HepG2 (cell line): ENCODE results near the gene GDF7. TPM values are rescaled to one million over a fixed set of nuclear protein-coding genes. Genes with fewer than 3 reads are reported as not detected.

Experiments
- CAMTA2 ChIP-seq: sonication (generic); formaldehyde crosslinking; IDR thresholded peaks from 2 replicates; pipeline ENCODE4 v1.4.0; 2020; ENCODE audit warnings: mild to moderate bottlenecking, missing genetic modification reagents, borderline replicate concordance
- CBFB ChIP-seq: sonication (generic); formaldehyde crosslinking; IDR thresholded peaks from 2 replicates; pipeline ENCODE4 v1.4.0; 2020; ENCODE audit warnings: missing genetic modification reagents
- CEBPB ChIP-seq: IDR thresholded peaks from 2 replicates; pipeline ENCODE4 v1.6.1; 2011; ENCODE audit warnings: low read depth, low read length, improper control_type of control experiment, borderline replicate concordance
- MAFK ChIP-seq, 2 experiments: IDR thresholded peaks in 1 of 2; conservative IDR thresholded peaks in 1 of 2; 2 replicates each; pipeline ENCODE4 v1.6.1; 2011; ENCODE audit warnings: improper control_type of control experiment in 2 of 2, low read length in 2 of 2
- MIER2 ChIP-seq: IDR thresholded peaks from 2 replicates; pipeline ENCODE4 v1.6.1; 2016; ENCODE audit warnings: missing biosample characterization, missing genetic modification reagents
- NFKBIZ ChIP-seq: IDR thresholded peaks from 2 replicates; pipeline ENCODE4 v1.6.1; 2018; ENCODE audit warnings: missing genetic modification reagents, missing compliant biosample characterization
- NPAS2 ChIP-seq: sonication (generic); formaldehyde crosslinking; IDR thresholded peaks from 2 replicates; pipeline ENCODE4 v1.8.0; 2022; ENCODE audit warnings: mild to moderate bottlenecking, missing genetic modification reagents, borderline replicate concordance
- ONECUT2 ChIP-seq: sonication (generic); formaldehyde crosslinking; IDR thresholded peaks from 2 replicates; pipeline ENCODE4 v1.4.0; 2020; ENCODE audit warnings: missing genetic modification reagents
- PHB2 ChIP-seq: fragments of 450-650 bp; IDR thresholded peaks from 2 replicates; pipeline ENCODE4 v1.6.1; 2018; ENCODE audit not compliant: partially characterized antibody
- POLR2G ChIP-seq: fragments of 200-400 bp; formaldehyde crosslinking; IDR thresholded peaks from 2 replicates; pipeline ENCODE4 v1.6.1; 2018; ENCODE audit warnings: mild to moderate bottlenecking, low read depth, low read length, moderate library complexity
- SATB2 ChIP-seq: sonication (generic); formaldehyde crosslinking; IDR thresholded peaks from 2 replicates; pipeline ENCODE4 v1.5.0; 2020; ENCODE audit warnings: missing genetic modification reagents
- TBX3 ChIP-seq: fragments of 450-650 bp; IDR thresholded peaks from 2 replicates; pipeline ENCODE4 v1.6.1; 2017; ENCODE audit warnings: antibody characterized with exemption, mild to moderate bottlenecking, inconsistent platforms, borderline replicate concordance
- ZNF24 ChIP-seq: fragments of 450-650 bp; IDR thresholded peaks from 2 replicates; pipeline ENCODE4 v1.6.1; 2017; ENCODE audit warnings: antibody characterized with exemption, mild to moderate bottlenecking
- ZNF33B ChIP-seq: sonication (generic); formaldehyde crosslinking; IDR thresholded peaks from 2 replicates; pipeline ENCODE4 v1.5.1; 2020; ENCODE audit warnings: mild to moderate bottlenecking, missing genetic modification reagents
- ZNF614 ChIP-seq: IDR thresholded peaks from 2 replicates; pipeline ENCODE4 v1.6.1; 2018; ENCODE audit warnings: missing biosample characterization, missing genetic modification reagents, inconsistent platforms, borderline replicate concordance
- ZNF768 ChIP-seq: sonication (generic); formaldehyde crosslinking; IDR thresholded peaks from 2 replicates; pipeline ENCODE4 v1.4.0; 2020; ENCODE audit warnings: missing genetic modification reagents
- ZSCAN30 ChIP-seq: sonication (generic); formaldehyde crosslinking; IDR thresholded peaks from 2 replicates; pipeline ENCODE4 v1.5.0; 2020; ENCODE audit warnings: mild to moderate bottlenecking, missing genetic modification reagents
- polyA plus RNA-seq, 8 experiments: library from polyadenylated mRNA; depleted of rRNA in 3 of 8; stranded (reverse) in 7 of 8; unstranded in 1 of 8; fragments of >200 nt; fragmentation: Illumina TruSeq in 4 of 8; extraction: Trizol in 4 of 8; gene quantifications; 2 replicates each; pipeline versions ENCODE4 v1.2.1 to v1.2.3, GENCODE V29; 2011 to 2016; ENCODE audit warnings: low read depth in 4 of 8, missing spikeins in 1 of 8, mixed read lengths in 1 of 8; ENCODE audit not compliant: insufficient read depth in 1 of 8
- total RNA-seq, 5 experiments: library from RNA; depleted of rRNA; stranded (reverse); fragments of >200 nt; fragmentation: Illumina TruSeq; extraction: Trizol; gene quantifications; 2 replicates each; pipeline ENCODE4 v1.2.3, GENCODE V29; 2016; ENCODE audit warnings: low read depth in 1 of 5
- TF ChIP-seq, protein P1 (sequence below): sonication (generic); formaldehyde crosslinking; IDR thresholded peaks from 2 replicates; pipeline ENCODE4 v1.5.0; 2020; ENCODE audit warnings: mild to moderate bottlenecking, missing genetic modification reagents
- TF ChIP-seq, protein P2 (sequence below): sonication (generic); formaldehyde crosslinking; IDR thresholded peaks from 2 replicates; pipeline ENCODE4 v1.8.1; 2023; ENCODE audit warnings: mild to moderate bottlenecking, moderate library complexity, missing genetic modification reagents
- TF ChIP-seq, protein P3 (sequence below): sonication (generic); formaldehyde crosslinking; IDR thresholded peaks from 2 replicates; pipeline ENCODE4 v1.4.0; 2020; ENCODE audit warnings: mild to moderate bottlenecking, missing genetic modification reagents
- TF ChIP-seq, protein P4 (sequence below): sonication (generic); formaldehyde crosslinking; IDR thresholded peaks from 2 replicates; pipeline ENCODE4 v1.8.1; 2023; ENCODE audit warnings: missing genetic modification reagents, inconsistent platforms, borderline replicate concordance
- TF ChIP-seq, protein P5 (sequence below): sonication (generic); formaldehyde crosslinking; IDR thresholded peaks from 2 replicates; pipeline ENCODE4 v1.4.0; 2020; ENCODE audit warnings: missing genetic modification reagents

The GDF7 gene
- total and polyA plus RNA-seq, 2 of the 13 experiments (the other 11 are each of a cell fraction or from before 2014, with no cell fraction given) = 1.6 to 15.0 TPM

DNA sequence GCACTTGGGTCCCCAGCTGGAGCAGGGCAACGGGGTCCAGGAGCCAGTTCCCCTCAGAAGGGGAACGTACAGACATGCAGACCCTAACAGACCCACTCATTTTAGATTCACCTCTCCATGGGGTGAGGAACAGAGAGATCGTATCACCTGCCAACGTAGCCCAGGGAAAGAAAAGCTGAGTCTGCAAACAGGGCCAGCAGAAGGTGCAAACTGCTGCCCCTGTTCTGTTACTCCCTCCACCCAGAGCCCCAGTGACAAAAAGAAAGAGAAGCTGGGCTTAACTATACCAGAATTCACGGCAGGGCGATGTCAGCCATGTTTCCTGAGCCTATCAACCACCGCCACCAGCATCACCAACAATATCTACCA, 15.2 kb upstream of the GDF7 start (continued):
- TF ChIP-seq, protein P1, sequence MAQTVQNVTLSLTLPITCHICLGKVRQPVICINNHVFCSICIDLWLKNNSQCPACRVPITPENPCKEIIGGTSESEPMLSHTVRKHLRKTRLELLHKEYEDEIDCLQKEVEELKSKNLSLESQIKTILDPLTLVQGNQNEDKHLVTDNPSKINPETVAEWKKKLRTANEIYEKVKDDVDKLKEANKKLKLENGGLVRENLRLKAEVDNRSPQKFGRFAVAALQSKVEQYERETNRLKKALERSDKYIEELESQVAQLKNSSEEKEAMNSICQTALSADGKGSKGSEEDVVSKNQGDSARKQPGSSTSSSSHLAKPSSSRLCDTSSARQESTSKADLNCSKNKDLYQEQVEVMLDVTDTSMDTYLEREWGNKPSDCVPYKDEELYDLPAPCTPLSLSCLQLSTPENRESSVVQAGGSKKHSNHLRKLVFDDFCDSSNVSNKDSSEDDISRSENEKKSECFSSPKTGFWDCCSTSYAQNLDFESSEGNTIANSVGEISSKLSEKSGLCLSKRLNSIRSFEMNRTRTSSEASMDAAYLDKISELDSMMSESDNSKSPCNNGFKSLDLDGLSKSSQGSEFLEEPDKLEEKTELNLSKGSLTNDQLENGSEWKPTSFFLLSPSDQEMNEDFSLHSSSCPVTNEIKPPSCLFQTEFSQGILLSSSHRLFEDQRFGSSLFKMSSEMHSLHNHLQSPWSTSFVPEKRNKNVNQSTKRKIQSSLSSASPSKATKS (CRISPR knock-in tag) = no peak
- TF ChIP-seq MIER2 (CRISPR knock-in tag) (no peak), NFKBIZ (no peak), ONECUT2 (CRISPR knock-in tag) (no peak), POLR2G (no peak), CEBPB (no peak), ZNF24 (no peak), CBFB (CRISPR knock-in tag) (no peak), NPAS2 (CRISPR knock-in tag) (no peak), ZNF614 (CRISPR knock-in tag) (no peak), SATB2 (CRISPR knock-in tag) (no peak), MAFK (conservative IDR thresholded peaks at IDR 0.05 in 1 of 2, IDR thresholded peaks at IDR 0.05 in 1 of 2; ENCODE audit: low read length in 2 of 2) (peak; percentile 72 to 81), TBX3 (no peak), ZNF768 (peak; percentile 84), CAMTA2 (CRISPR knock-in tag) (no peak), PHB2 (no peak), ZSCAN30 (CRISPR knock-in tag) (no peak), ZNF33B (no peak)
- TF ChIP-seq, protein P2, sequence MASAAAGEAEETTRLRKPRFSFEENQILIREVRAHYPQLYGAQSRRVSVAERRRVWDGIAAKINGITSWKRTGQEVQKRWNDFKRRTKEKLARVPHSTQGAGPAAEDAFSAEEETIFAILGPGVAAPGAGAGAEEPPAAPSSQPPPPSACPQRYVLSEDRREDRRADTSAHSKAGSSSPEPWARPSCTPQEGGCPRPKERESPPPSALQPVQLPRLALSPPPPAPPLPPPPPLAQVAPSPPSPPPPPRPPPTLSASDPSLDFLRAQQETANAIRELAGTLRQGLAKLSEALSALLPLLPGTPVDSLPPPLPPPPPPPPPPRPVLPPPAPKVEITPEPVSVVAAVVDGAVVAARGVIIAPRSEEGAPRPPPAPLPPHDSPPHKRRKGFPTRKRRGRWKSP (CRISPR knock-in tag) = no peak
- TF ChIP-seq, protein P3, sequence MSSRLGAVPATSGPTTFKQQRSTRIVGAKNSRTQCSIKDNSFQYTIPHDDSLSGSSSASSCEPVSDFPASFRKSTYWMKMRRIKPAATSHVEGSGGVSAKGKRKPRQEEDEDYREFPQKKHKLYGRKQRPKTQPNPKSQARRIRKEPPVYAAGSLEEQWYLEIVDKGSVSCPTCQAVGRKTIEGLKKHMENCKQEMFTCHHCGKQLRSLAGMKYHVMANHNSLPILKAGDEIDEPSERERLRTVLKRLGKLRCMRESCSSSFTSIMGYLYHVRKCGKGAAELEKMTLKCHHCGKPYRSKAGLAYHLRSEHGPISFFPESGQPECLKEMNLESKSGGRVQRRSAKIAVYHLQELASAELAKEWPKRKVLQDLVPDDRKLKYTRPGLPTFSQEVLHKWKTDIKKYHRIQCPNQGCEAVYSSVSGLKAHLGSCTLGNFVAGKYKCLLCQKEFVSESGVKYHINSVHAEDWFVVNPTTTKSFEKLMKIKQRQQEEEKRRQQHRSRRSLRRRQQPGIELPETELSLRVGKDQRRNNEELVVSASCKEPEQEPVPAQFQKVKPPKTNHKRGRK = no peak
- TF ChIP-seq, protein P4, sequence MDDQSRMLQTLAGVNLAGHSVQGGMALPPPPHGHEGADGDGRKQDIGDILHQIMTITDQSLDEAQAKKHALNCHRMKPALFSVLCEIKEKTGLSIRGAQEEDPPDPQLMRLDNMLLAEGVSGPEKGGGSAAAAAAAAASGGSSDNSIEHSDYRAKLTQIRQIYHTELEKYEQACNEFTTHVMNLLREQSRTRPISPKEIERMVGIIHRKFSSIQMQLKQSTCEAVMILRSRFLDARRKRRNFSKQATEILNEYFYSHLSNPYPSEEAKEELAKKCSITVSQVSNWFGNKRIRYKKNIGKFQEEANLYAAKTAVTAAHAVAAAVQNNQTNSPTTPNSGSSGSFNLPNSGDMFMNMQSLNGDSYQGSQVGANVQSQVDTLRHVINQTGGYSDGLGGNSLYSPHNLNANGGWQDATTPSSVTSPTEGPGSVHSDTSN (CRISPR knock-in tag) = no peak
- TF ChIP-seq, protein P5, sequence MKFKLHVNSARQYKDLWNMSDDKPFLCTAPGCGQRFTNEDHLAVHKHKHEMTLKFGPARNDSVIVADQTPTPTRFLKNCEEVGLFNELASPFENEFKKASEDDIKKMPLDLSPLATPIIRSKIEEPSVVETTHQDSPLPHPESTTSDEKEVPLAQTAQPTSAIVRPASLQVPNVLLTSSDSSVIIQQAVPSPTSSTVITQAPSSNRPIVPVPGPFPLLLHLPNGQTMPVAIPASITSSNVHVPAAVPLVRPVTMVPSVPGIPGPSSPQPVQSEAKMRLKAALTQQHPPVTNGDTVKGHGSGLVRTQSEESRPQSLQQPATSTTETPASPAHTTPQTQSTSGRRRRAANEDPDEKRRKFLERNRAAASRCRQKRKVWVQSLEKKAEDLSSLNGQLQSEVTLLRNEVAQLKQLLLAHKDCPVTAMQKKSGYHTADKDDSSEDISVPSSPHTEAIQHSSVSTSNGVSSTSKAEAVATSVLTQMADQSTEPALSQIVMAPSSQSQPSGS (CRISPR knock-in tag) = no peak
